Natural killer cell treated with Interleukin-12 subunit alpha and Interleukin-12 subunit beta and Interleukin-15 and Interleukin-18, amount 100 ng/mL, for 72 hours (primary cell): ENCODE measurements around the gene PPID. TPM values are rescaled to one million over a fixed set of nuclear protein-coding genes. Genes with fewer than 3 reads are reported as not detected.
"Not testable (repeated sequence)": the region's sequence is repeated elsewhere in the genome, so short reads cannot be mapped to it uniquely, and the experiment has no call there.

Experiments
- ATAC-seq, 2 donors: fragments of 150-1000 bp; cut with Tn5 transposase in 1 of 2; sonication (Bioruptor Pico), chemical (Tn5 transposase) in 1 of 2; 2 replicates each; pipeline ENCODE4 v1.10.0; 2021
- DNase-seq: peaks from one replicate; pipeline ENCODE4 v3.0.0; 2022; ENCODE audit warnings: low spot score
- H3K27ac Mint-ChIP-seq, 2 donors: 1 replicate in 1 of 2; 2 replicates in 1 of 2; pipeline ENCODE4 v1.8.0; 2022; ENCODE audit warnings: mixed read lengths in 2 of 2, mild to moderate bottlenecking in 1 of 2, moderate library complexity in 1 of 2
- H3K27me3 Mint-ChIP-seq, 2 donors: 1 replicate in 1 of 2; 2 replicates in 1 of 2; pipeline ENCODE4 v1.8.0; 2022; ENCODE audit warnings: mixed read lengths in 2 of 2
- H3K36me3 Mint-ChIP-seq: one replicate; pipeline ENCODE4 v1.8.0; 2022; ENCODE audit warnings: mixed read lengths
- H3K4me1 Mint-ChIP-seq, 2 donors: 1 replicate in 1 of 2; 2 replicates in 1 of 2; pipeline ENCODE4 v1.8.0; 2022; ENCODE audit warnings: low read depth in 2 of 2, mixed read lengths in 2 of 2, mild to moderate bottlenecking in 1 of 2
- H3K4me3 Mint-ChIP-seq: one replicate; pipeline ENCODE4 v1.8.0; 2022; ENCODE audit warnings: mixed read lengths
- H3K9me3 Mint-ChIP-seq: 2 replicates; pipeline ENCODE4 v1.8.0; 2022; ENCODE audit warnings: mixed read lengths
- total RNA-seq, 2 donors: library from RNA; stranded (reverse); gene quantifications; one replicate each; pipeline ENCODE4 v1.2.3, GENCODE V29; 2022

Gene PPID
- total RNA-seq, 2 donors from 2014 or later: 32.8 to 55.6 TPM

- Mint-ChIP-seq H3K4me1 (peaks cover 8 to 12% of the 10 kb centered on the region in 2 donors), H3K9me3 (no peaks in the 10 kb centered on the region), H3K27ac (peak overlapping the region; percentile 78 to 89), H3K36me3 (peaks cover 11% of the 10 kb centered on the region), H3K4me3 (peak overlapping the region; percentile 99), H3K27me3 (no peaks in the 10 kb centered on the region)
- peak; percentile 81 for DNase-seq
- ATAC-seq: peak; percentile 37 to 51
Measured at GRCh38 chr4:158670975-158671664, 52.1 kb downstream of the PPID start.

- H3K27me3 Mint-ChIP-seq: no peaks in the 10 kb centered on the region
- peaks cover 8 to 12% of the 10 kb centered on the region in 2 donors for H3K4me1 Mint-ChIP-seq
- ATAC-seq (no peak), DNase-seq (no peak)
- peak overlapping the region; percentile 35 for H3K4me3 Mint-ChIP-seq
- peaks cover 11% of the 10 kb centered on the region for H3K36me3 Mint-ChIP-seq
- H3K27ac Mint-ChIP-seq: no peak overlapping the region
- no peaks in the 10 kb centered on the region for H3K9me3 Mint-ChIP-seq
Measured at GRCh38 chr4:158669310-158669709, 53.9 kb downstream of the PPID start.

- peaks cover 0 to 3% of the 10 kb centered on the region in 2 donors for H3K27me3 Mint-ChIP-seq
- peaks cover 8 to 17% of the 10 kb centered on the region in 2 donors for H3K4me1 Mint-ChIP-seq
- no peak overlapping the region for H3K4me3 Mint-ChIP-seq
- H3K27ac Mint-ChIP-seq: no peak overlapping the region
- DNase-seq: no peak
- H3K36me3 Mint-ChIP-seq: peaks cover 11% of the 10 kb centered on the region
- ATAC-seq: no peak
- no peaks in the 10 kb centered on the region for H3K9me3 Mint-ChIP-seq
Measured at GRCh38 chr4:158667651-158668198, 55.5 kb downstream of the PPID start.

GRCh38 chr4:158666892-158667291, 56.3 kb downstream of the PPID start:
- no peak for DNase-seq
- no peak for ATAC-seq
- Mint-ChIP-seq H3K4me1 (peaks cover 8 to 14% of the 10 kb centered on the region in 2 donors), H3K27me3 (peaks cover 0 to 3% of the 10 kb centered on the region in 2 donors), H3K36me3 (peaks cover 11% of the 10 kb centered on the region), H3K27ac (no peak overlapping the region), H3K4me3 (no peak overlapping the region), H3K9me3 (no peaks in the 10 kb centered on the region)

GRCh38 chr4:158664806-158665205, 58.4 kb downstream of the PPID start:
- H3K36me3 Mint-ChIP-seq: peaks cover 5% of the 10 kb centered on the region
- no peak overlapping the region for H3K4me3 Mint-ChIP-seq
- no peak for ATAC-seq
- H3K27ac Mint-ChIP-seq: no peak overlapping the region
- peaks cover 0 to 8% of the 10 kb centered on the region in 2 donors for H3K4me1 Mint-ChIP-seq
- no peak for DNase-seq
- no peaks in the 10 kb centered on the region for H3K9me3 Mint-ChIP-seq
- H3K27me3 Mint-ChIP-seq: peaks cover 0 to 3% of the 10 kb centered on the region in 2 donors

- not testable (repeated sequence) for H3K36me3 Mint-ChIP-seq, ATAC-seq, H3K27ac Mint-ChIP-seq, DNase-seq, H3K4me3 Mint-ChIP-seq, H3K27me3 Mint-ChIP-seq, H3K4me1 Mint-ChIP-seq, H3K9me3 Mint-ChIP-seq
Measured at GRCh38 chr4:158663707-158664625, 59.2 kb downstream of the PPID start.

GRCh38 chr4:158663255-158663654, 59.9 kb downstream of the PPID start:
- H3K9me3 Mint-ChIP-seq, H3K36me3 Mint-ChIP-seq, H3K27ac Mint-ChIP-seq, DNase-seq, ATAC-seq, H3K27me3 Mint-ChIP-seq, H3K4me1 Mint-ChIP-seq: not testable (repeated sequence)
- peak overlapping the region; percentile 2 for H3K4me3 Mint-ChIP-seq

Other genes with a start within 250 kb of the PPID start
- gene RXFP1, start 201.5 kb downstream of the PPID start, total RNA-seq: not detected
- 10 to 100 TPM; 12.8 to 14.5 TPM for gene C4orf46, start 51.5 kb downstream of the PPID start, total RNA-seq
- 10 to 100 TPM; 29.9 to 36.1 TPM for gene ETFDH, start 51.1 kb downstream of the PPID start, total RNA-seq
- 10 to 100 TPM; 17.5 to 35.6 TPM for gene FNIP2, start 45.6 kb upstream of the PPID start, total RNA-seq